CD4-positive, alpha-beta T cell treated with Interleukin-6 for 4 hours (primary cell): ENCODE results near the gene KCNA1.
"Not testable (repeated sequence)": the region's sequence is repeated elsewhere in the genome, so short reads cannot be mapped to it uniquely, and the experiment has no call there.

Source experiments
- DNase-seq: peaks from one replicate; pipeline ENCODE4 v3.0.0-alpha.2; 2020; ENCODE audit warnings: mixed read lengths

Gene KCNA1

DNA sequence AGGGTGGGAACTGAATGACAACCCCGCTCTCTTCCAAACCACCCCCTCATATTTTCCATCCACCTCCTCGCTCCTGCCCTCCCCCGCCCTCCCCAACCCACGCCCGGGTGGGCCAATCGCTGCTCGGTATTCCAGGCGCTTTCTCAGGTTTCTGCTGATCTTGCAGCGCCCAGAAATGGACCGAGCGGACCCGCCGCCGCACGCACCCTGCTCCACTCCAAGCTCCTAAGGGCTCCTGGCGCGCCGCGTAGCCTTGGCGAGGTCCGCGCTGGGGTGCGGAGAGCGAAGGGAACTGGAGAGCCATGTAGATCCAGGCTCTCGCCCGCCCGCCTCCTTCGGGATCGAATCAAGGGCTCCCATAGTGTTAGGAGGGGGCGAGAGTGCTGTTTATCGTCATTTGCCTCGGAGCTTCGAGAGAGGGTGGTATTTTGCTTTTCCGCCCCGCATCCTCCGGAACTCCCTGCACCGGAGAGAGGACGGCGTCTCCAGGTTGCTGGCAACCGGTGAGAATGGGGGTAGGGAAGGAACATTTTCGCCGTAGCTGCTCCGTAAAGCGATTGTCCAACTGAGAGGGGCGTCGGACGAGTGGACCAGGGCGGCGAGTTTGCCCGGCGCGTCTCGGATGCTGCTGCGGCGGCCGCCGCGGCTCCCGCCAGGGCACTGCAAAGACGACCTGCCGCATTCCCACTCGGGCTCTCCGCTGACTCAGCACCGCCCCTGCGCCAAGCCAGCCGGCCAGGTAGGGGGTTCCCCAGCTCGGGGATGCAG is at the start of gene KCNA1:
Gene KCNA1 (plus strand): TSS at position 172 of the 768 bp plus-strand sequence. CDS start 1,474 bp downstream, outside the sequence.
- no peak for DNase-seq

DNA sequence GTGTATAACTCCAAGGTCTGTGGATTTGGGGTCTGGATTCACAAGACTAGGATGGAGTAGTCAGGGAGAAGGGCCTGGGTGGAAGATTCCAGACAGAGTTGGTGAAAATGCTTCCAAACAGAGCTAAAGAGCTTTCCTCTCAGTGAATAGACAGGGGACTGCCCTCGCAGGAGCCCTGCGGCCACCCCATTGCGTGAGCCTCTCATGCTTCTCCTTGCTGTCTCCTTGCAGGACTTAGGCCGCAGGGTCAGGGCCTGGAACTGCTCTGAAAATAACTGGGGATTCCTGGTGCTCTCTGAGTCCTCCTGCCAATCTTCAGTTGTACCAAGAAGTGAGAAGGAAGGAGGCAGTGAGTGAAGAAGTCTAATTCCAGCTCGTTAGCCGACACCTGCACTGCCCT is 49.0 kb upstream of the KCNA1 start:
- DNase-seq: no peak

DNA sequence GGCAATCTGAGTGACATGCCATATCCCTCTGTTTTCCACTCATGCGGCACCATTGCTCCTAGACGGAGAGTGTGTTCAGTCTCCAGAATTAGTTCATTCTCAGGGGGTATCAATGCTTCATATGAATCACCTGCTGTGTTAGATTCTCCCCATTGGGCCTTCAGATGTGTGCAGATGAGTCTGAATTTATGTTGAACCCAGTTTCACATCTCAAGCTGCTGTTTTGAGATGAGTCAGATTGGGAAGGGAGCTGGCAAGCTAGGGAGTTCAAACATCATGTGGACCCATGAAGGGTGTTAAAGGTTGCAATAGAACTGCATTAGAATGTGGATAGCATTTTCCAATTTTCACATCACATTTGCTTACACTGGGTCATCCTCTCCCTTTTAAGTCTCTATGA is 46.9 kb upstream of the KCNA1 start:
- no peak for DNase-seq

DNA sequence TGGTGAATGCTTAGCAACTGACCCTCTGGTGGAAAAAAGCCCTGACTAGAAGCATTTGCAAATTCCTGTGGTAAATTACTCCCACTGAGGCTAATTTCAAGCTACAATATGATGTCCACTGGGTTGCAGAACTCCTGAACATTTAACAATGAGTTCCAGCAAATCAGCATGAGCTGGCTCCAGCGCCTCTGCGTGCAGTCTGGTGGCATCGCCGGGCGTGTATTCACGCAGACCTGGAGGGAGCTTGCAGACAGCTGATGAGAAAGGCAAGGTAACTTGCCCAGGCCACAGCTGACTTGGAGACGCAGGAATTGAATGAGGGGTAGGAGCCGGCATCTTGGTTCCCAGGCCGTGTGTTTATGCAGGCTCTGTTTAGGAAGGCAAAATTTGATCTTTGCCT is 45.1 kb upstream of the KCNA1 start:
- DNase-seq: no peak

DNA sequence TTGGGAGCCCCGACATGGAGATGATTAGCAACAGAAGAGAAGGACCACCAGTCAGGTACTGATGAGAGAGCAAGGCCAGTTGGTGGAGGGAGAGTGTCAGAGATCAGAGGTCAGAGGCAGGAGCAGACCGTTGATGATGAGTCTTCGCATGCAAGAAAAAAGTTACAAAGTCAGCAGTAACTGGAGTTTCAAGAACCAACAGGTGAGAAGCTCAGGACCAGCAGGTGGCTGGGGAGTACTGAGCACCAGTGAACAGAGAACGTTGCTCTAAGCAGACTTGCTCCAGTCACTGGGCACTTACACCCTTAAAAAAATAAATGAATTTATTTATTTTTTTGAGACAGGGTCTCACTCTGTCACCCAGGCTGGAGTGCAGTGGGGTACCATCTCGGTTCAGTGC is 44.5 kb upstream of the KCNA1 start:
- DNase-seq: no peak

DNA sequence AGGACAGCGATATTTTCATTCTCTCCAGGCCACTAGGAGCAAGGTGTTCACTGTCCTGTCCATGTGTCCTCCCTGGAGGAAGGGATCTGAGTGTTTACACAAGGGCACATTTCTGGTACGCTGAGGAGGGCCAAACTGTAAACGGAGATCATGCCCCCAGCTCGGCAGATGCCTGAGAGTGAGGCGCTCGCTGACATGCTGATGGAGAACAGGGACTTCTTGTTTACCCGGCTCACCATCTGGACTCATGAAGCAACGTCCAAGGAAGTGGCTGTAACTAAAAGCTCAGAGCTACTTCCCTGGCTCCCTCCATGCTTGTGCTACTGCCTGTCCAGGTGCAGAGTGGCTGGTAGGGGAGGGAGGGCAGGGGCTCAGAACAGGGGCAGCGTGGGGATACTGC is 43.4 kb upstream of the KCNA1 start:
- no peak for DNase-seq

DNA sequence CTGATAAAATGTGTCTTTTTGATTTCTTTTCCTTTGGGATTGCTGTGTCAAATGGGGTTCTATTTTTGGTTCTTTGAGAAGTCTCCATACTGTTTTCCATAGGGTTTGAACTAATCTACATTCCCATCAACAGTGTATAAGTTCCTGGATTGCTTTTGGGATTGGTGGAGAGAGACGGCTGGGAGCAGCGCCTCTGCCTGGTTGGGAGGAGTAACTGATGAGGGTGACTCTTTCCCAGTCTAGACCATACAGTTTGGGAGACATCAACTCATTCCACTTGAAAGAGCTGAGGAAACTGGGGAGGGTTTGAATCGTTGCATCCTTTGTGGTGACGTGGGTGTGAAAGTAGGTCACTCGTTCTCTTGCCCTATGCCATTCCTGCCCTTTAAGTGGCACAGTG is 42.3 kb upstream of the KCNA1 start:
- DNase-seq: no peak

DNA sequence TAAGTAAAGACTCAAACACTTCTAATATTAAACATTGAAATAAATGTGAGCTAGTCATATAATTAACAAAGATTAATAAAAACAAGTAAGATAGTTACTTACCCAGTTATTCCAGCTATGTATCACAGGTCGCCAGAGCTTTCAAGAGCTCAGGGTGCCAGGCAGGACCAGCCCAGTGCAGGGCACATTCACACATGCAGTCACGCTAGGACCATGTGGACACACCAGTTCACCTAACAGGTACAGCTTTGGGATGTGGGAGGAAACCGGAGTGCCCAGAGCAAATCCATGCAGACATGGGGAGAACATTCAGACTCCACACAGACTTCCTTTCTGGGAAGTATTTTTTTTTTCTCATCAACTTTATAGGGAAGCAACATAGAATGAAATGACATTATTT is 39.3 kb upstream of the KCNA1 start:
- DNase-seq: no peak

DNA sequence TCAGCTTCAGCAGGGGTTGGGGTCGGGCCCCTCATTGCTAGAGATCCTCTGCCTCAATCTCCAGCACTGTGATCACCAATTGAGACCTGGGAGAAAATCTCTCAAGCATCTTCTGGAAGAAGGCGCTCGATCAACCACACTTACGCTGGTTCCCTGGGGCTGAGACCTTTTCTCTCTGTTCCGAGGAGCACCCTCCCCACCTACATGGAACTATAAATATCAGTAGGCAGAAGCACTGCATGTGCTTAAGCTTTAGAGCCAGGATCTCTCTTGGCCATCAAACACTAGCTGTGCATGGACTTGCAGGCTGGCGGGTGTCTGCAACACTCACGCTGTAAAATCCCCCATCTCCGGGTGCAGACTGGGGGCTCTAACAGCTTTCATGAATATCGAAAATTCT is 38.2 kb upstream of the KCNA1 start:
- DNase-seq: no peak

DNA sequence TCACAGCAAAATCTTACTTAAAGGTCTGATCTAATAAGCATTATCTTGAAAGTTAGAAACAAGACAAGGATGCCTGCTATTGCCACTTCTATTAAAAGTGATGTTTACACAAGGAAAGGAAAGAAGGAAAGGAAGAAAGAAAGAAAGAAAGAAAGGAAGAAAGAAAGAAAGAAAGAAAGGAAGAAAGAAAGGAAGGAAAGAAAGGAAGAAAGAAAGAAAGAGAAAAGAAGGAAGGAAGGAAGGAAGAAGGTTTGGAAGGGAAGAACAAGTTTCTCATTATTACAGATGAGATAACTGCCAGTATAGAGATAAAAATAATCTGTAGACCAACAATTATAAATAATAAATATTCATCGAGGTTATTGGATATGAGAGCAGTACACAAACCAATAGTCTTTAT is 35.8 kb upstream of the KCNA1 start:
- no peak for DNase-seq

DNA sequence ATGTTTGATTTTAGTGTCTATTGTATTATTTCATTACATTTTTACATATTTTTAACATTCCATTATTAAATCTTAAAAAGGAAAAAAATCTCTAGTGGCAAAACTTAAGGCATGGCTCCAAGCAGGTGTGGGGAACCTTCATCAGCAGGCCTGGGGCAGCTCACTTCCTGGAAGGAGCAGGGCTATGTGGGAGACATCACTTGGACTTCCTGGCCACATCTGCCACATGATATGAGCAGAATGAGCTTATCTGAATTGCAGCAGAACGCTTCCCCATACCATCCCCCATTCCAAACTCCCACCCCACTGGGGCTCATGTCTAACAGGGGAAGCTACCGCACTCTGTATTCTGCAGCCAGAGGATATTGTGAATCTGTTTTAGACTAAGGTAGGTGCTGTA is 35.0 kb upstream of the KCNA1 start:
- no peak for DNase-seq

DNA sequence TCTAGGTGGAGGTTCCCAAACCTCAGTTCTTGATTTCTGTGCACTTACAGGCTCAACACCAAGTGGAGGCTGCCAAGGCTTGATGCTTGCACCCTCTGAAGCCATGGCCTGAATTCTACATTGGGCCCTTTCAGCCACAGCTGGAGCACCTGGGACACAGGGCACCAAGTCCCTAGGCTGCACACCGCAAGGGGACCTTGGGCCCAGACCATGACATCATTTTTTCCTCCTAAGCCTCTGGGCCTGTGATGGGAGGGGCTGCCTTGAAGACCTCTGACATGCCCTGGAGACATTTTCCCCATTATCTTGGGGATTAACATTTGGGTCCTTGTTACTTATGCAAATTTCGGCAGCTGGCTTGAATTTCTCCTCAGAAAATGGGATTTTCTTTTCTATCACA is 30.2 kb upstream of the KCNA1 start:
- not testable (repeated sequence) for DNase-seq

DNA sequence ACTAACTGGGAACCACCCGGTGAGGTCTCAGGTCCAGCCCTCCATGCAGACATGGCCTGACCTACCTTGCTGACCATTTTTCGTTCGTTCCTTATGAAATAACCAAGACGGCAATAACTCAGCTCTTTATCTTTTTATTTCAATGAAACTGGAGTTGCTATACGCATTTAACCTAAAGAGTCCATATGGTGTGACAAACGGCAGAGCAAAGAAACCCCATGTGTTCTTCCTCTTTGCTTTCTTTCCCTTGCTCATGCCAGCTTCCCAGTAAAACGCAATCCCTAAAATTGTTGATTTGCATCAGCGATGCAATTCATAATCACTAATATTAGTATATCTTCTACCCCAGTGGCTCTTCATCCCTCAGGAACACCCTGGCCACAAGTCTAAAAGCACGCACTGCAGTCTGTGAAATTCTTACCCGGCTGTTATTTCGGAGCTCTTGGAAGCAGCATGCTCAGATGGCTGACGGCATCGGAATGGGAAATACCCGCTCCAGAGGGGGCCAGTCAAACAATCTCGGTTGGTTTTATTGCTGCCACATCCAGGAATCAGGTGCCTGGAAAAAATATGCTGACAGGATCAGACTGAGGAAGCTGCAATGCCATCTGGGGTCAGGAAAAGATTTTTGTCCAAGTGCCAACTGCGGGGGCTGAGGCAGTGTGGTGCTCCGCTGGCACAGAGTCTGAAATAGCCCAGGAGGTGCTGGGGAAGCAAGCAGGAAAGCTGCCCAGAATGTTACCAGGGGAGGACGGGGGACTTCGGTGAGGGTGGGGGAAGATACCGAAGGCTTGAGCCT is 28.2 kb upstream of the KCNA1 start:
- DNase-seq: no peak

DNA sequence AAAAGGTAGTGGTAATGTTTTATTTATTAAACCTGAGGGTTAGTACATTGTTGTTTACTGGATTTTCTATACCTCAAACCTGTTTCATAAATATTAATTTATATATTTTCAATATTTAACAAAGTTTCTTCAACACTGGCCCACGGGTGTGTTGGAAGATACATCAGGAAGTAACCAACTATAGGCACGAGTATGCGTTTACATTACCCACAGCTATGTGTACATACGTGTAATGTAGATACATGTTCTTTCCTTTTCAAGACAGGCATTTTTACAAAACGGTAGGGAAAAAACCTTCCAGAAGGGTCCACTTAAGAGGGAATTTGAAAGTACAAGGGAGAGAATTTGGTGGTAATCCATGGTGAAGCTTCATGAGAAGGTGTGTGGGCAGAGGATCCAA is 17.8 kb upstream of the KCNA1 start:
- DNase-seq: no peak

DNA sequence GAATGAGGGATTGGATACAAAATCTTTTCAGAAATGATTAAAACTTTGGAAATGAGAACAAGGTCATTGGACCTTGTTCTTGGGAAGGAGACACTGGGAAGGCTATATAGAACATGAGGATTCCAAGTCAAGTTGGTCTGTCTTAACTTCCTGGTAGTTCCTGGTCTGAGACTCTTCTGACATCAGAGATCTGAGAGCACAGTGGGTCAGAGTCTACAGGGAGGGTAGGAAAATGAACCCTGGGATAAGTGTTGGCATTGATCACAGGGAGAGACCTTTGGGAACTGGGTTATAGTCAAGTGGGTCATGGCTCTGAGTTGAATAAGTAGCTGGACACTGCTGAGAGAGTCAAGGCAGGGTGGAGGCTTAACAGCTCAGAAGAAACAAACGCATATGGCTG is 17.3 kb upstream of the KCNA1 start:
- no peak for DNase-seq

DNA sequence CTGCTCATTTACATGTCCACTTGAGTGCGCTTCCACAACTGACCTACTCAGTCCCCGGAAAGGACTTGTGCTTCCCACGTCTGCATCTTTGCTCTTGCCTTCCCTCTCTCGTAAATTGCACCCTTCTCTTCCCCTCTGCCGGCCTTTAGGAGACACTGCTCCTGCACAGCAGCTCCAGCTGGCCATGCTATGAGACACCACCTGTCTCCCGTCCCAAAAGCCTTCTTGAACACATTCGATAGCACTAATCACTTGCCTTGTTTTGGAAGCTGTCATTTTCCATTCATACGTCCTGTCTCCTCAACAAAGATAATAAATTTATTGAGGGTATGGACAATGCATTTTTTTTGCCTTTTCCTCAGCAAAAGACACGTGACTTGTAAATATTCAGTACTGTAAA is 15.7 kb upstream of the KCNA1 start:
- no peak for DNase-seq

DNA sequence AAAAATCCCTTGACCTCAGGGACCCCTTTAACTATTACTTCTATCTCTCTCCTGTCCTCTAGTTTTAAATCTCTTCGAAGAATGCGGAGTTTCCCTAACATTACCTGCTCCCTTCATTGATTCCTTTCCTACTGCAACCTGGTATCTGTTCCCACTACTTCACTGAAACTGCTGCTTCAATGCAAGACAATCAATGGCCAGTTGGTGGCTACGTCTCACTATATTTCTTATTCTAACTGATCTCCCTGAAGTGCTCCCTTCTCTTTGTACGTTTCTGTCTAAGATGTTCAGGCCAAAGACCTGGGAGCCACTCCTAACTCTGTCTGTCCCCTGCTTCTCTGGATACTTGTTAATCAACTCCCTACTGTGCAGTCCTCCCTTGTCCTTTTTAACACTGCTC is 10.3 kb upstream of the KCNA1 start:
- DNase-seq: no peak

DNA sequence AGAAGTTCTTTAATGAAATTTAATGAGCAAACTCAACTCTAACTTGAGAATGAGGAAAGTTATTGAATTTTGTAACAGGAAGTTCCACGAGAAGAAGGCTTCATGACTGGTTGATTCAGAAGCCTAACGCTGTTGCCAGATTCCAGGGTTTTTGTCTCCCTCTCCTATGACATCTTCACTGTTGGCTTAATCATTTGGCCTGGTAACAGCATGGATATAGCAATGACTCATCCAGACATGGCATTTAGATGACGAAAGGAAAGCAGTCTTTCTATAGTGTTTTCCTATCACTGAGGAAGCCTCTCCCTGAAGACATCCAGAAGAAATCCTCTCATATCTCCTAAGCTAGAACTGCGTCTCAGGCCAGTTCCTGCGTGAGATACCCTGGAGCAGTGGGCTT is 9.4 kb upstream of the KCNA1 start:
- no peak for DNase-seq

DNA sequence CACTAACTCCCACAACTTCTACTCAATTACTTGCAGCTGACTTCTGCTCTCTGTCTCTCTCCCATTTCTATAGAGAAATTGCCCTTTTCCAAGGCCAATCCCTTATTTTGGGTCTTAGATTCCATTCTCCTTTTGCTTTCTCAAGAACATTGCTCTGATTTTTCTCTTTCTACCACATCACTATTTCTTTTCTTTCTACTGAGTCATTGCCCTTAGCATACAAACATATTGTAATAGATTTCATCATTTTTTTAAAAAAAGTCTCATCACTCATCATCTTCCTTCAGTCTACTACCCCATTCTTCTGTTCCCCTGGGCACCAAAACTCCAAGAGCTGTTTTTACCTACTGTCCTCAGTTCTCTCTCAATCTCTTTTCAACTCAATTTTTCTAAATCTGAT is 4.4 kb upstream of the KCNA1 start:
- no peak for DNase-seq

DNA sequence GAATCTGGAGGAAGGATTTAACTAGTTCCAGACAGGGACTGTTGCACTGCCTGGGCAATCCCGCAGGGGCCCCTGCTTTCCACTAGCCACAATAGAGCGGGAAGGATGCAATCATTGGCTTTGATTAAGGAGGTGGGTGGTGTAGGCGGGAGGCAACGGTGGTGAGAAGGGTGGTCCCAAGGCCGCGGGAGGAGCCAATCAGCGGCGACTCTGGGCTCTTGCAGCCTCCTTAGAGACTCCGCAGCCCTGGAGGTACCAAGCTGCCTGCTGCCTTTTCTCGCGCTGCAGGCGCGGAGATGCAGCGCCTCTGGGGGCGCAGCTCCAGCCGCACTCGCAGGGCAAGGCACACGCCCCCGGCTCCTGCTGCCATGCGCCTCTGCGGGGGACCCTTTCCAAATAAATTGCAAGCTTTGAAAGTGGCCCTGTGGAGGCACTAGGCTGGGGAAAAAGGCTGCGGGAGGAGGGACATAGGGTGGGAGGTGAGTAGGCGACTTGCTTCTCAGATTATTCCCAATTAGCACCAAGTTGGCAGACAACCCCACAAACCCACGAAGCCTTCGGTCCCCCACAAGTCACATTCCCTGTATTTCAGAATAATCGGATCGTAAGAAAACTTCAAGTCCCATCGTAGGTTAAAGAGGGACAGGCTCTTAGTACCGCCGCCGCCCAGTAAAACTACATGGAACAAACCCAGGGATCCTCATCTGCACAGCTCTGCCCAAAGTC is 858 bp upstream of the KCNA1 start:
- no peak for DNase-seq

DNA sequence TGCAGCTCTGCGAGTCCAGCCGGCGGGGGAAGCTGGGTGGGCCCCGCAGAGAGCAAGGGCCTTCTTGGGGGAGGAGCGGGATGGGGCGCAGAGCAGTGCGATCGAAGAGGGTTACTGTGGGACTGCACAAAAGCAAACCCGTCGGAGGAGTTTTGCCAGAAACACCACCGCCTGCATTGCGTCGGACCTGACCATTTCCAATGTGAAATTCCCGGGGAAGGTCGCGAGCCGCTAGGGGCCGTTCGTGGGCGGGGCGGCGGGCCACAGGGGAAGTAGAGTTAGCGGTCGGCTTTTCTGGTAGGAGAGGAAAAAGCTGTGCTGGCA is 333 bp upstream of the KCNA1 start:
- no peak for DNase-seq

DNA sequence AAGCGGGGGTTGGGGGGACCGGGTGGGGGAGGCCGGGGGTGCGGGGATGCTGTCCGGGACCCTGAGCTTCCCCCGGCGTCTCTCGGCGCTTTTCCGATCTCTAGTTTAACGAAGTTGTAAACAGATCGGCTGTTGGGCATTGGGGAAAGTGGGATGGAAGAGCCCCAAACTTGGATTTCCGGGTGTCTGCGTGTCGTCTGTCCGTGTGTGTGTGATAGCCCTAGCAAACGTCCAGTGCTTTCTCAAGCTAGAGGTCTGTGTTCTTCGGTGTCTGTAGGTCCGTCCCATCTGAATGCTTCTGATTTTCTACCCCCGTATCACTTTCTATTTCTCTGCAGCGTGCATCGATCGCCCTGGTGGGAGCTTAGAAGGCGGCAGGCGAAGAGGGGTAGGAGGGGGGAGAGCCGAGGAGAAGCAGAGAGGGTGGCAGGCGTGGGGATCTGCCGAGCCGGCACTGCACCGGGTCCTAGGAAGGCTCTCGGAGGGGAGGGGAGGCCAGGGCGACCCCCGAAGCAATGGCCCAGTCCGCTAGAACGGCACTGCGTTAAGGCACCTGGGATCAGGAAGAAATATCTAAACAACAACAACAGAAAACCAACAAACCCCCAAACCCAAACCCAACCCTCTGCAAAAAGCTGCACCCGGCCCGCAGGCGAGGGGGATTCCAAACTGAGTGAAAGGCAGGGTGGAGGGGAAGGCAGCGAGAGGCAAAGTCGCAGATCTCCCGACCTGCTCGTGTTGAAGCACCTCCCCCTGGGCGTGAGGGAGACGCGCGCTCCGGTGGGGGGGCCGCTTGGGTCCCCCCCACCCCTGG is 1.0 kb downstream of the KCNA1 start:
- DNase-seq: no peak

DNA sequence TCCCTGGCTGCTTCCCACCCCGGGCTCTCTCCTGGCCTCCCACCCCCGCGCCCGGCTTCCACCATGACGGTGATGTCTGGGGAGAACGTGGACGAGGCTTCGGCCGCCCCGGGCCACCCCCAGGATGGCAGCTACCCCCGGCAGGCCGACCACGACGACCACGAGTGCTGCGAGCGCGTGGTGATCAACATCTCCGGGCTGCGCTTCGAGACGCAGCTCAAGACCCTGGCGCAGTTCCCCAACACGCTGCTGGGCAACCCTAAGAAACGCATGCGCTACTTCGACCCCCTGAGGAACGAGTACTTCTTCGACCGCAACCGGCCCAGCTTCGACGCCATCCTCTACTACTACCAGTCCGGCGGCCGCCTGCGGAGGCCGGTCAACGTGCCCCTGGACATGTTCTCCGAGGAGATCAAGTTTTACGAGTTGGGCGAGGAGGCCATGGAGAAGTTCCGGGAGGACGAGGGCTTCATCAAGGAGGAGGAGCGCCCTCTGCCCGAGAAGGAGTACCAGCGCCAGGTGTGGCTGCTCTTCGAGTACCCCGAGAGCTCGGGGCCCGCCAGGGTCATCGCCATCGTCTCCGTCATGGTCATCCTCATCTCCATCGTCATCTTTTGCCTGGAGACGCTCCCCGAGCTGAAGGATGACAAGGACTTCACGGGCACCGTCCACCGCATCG is 1.8 kb downstream of the KCNA1 start:
- no peak for DNase-seq
